GM21367 (cell line): ENCODE results near the gene DUSP22.
A peak's percentile ranks its signal among the peaks of the same experiment; 100 is the strongest.
"Not testable (repeated sequence)": the region's sequence is repeated elsewhere in the genome, so short reads cannot be mapped to it uniquely, and the experiment has no call there.

Source experiments
- ATAC-seq: cut with Tn5 transposase; IDR thresholded peaks from one replicate; pipeline ENCODE4 v1.9.1; 2021; ENCODE audit not compliant: unreplicated experiment

Gene DUSP22, protein sequence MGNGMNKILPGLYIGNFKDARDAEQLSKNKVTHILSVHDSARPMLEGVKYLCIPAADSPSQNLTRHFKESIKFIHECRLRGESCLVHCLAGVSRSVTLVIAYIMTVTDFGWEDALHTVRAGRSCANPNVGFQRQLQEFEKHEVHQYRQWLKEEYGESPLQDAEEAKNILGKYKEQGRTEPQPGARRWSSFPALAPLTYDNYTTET

DNA sequence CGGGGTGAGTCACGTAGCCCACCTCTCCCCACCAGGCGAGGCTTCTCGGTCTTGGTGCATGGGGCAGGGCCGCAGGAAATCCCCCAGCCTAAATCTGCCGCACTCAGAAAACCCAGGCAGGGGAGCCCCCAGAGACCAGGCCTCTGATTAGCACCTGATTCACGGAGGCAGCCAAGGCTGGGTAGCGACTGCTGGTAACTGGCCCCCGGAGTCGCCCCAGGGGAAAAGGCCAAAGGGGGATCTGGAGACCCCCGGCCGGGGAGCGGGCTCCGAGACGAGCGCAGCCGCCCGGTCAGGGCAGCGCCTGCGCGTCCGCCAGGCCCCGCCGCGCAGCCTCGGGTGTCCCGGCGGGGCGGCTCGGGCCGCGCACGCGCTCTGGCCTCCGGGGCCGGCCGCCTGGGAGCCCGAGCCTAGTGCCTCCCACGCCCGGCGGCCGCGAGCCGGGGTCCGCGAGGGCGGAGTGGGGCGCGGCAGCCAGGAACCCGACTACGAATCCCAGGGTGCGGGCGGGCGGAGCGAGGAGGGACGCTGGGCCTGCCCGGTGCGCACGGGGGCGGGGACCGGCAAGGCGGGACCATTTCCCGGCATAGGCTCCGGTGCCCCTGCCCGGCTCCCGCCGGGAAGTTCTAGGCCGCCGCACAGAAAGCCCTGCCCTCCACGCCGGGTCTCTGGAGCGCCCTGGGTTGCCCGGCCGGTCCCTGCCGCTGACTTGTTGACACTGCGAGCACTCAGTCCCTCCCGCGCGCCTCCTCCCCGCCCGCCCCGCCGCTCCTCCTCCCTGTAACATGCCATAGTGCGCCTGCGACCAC, at the start of gene DUSP22:
DUSP22 (plus strand) TSS at position 791 of the 809 bp plus-strand sequence. CDS start 53 bp downstream, outside the sequence.
- peak; percentile 31 for ATAC-seq

DNA sequence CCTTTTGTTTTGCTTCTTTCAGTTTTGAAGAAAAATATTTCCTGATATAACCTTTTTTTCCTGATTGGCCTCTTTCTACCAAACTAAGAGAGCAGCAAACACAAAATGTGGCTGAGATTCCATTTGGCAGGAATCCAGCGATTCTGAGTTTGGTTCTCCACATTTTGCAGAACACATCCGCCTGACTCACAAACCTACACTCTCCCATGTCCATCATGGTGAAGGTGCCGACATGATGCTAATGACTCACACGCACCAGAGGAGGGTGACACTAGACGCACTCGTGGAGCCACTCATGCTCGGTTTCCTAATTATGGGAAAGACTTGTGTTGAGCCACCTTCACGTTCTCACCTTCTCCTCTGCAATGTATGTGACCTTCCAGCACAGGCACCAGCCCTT, 45.9 kb upstream of the DUSP22 start:
- no peak for ATAC-seq

DNA sequence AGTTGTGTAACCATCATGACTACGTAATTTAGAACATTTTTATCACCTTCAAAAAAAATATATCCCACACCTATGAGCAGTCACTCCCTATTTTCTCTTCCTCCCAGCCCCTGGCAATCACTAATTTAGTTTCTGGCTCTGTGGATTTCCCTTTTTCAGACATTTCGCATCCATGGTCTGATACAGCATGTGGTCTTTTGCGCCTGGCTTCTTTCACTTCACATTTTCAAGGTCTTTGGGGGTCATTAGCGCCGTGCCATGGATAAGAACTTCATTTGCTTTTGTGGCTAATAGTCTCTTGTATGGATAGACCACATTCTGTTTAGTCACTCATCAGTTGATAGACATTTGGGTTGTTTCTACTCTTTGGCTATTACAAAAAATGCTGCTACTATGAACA, 44.9 kb upstream of the DUSP22 start:
- ATAC-seq: no peak

DNA sequence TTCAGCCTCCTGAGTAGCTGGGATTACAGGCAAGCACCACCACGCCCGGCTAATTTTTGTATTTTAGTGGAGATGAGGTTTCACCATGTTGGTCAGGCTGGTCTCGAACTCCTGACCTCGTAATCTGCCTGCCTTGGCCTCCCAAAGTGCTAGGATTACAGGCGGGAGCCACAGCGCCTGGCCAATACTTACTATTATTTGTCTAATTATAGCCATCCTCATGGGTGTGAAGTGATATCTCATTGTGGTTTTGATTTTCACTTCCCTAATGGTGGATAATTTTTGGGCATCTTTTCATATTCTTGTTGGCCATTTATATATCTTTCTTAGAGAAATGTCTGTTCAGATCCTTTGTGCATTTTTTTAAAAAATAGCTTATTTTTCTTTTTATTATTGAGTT, 44.2 kb upstream of the DUSP22 start:
- ATAC-seq: not testable (repeated sequence)

DNA sequence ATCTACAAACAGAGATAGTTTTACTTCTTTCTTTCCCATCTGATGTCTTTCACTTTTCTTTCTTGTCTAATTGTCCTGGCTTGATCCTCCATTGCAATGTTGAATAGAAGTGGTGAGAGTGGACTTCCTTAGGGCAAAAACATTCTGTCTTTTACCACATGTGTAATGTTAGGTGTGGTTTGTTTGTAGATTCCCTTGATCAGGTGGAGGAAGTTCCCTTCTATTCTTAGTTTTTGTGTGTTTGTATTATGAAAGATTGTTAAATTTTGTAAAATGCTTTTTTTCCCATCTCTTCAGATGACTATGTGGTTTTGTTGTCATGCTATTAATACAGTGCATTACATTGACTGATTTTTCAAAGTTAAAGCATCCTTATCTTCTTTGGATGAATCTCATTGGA, 41.6 kb upstream of the DUSP22 start:
- no peak for ATAC-seq

DNA sequence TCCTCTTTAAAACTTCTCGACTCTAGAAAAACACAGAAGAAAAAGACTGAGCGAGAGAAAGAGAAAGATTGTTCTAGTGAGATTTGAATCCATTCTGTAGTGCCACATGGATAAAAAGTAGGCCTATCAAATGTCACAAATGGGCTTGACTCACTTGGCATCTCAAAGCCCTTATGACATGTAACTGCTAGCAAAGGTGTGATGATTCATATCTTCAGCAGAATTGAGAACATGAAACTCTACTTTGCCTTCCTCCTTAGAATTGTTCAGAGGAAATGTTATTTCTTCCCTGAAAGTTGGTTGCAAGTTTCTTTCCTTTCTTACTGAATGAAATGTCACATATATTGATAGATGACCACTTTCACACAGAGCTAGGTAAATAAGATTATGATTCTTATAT, 40.4 kb upstream of the DUSP22 start:
- ATAC-seq: no peak

DNA sequence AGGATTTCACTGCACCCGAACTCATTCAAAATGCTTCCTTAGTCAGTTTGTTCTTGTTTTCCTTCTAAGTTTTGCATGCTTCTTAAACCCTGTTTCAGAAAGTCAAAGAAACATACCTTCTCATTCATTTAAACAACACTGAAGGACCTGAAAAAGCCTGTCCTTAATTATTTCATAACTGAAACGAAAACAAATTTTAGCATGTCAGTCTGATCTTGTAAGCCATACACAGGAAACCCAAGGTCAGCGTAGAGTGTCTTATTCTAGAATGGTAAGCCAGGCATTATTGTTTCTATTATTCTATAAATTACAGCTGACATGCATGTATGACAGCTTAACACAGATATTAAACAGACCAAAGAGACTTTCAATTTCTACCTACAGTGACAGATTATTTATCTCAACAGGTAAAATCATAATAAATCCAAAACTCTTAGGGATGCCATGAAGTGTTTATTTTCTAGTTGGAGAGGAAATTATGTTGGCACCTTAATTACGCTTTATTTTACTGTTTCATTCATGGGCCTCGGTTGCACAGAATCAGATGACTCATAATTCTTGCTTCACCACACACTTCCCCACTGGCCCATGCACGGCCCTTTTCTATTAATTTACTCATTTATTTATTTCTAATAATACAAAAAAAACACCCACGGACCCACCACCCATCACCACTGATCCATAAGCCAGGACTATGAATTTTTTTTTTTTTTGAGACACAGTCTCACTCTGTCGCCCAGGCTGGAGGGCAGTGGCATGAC, 39.3 kb upstream of the DUSP22 start:
- no peak for ATAC-seq

DNA sequence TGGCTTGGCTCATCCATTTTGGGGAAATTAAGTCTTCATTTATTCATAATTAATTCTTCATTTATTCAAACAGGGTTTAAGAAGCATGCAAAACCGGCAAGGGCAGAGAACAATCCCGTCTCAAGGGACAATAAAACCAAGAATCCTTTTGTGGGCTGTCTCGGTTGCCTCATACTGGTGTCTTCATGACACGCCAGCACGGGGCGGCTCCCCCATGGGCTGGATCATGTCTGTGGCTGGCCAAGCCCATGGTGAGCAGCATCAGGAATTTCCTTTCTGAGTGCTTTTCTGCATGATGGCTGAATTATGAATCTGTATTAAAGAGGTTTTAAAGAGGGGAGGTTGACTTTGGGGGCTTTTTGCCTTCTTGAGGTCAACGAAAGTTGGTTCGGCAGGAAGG, 38.3 kb upstream of the DUSP22 start:
- ATAC-seq: no peak

DNA sequence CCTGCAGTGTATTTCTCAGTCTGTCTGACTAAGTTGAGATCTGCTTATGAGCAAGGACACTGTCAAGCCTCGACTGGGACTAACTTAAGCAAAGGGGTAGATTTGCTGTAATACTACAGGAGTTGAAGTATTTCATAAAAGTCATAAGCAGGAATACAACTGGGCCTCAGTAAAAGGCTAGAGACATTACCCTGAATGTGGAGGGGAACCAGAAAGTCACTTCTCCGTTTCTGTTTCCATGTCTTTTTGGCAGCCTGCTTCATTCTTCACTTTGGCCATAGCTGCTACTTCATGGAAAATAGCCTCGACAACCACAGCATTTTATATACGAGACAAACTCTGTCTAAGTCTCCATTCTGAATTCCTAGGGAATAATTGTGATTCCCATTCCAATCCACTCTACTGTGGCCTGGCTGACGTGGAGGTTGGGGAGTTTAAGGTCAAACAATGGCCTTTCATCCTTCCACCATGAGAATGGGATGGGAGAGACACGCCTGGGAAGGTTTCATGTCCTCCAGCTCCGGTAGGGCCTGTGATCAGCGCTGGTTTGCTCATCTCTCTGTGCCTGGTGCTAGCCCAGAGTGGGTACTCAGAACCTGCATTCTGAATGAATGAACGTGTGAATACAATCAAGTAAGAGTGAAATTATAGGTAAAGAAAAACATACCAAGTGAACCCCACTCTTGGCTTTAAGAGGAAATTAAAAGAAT, 37.1 kb upstream of the DUSP22 start:
- ATAC-seq: no peak

DNA sequence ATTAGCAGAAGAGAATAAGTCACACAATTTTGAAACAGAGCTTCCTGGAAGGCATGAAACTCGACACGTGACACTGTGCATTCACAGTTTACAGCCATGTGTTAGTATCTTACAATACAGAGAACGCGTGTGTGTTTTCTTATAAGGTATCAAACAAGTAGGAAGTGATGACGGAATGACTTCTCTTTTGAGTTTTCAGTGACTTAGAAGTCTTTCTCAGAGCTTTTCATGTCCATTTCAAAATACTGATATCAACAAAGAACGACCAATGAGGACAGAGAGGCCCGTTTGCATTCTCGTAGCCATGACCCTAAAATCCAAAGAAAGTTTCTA, 36.6 kb upstream of the DUSP22 start:
- ATAC-seq: no peak

DNA sequence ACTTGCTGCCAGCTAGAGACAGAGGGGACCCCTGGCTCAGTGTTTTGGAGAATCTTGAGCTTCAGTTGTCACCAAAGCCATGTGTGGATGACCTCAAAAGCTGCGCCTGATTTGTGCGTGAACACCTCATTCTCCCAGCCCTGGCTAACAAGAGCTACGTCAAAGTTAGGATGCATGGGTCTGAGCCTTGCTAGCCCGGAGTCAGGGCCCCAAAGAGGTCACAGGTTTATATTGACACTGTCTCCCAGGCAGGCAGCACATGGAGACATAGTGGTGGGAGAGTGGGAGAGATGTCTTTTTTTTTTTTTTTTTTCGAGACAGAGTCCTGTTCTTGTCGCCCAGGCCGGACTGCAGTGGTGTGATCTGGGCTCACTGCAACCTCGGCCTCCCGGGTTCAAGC, 36.1 kb upstream of the DUSP22 start:
- no peak for ATAC-seq

DNA sequence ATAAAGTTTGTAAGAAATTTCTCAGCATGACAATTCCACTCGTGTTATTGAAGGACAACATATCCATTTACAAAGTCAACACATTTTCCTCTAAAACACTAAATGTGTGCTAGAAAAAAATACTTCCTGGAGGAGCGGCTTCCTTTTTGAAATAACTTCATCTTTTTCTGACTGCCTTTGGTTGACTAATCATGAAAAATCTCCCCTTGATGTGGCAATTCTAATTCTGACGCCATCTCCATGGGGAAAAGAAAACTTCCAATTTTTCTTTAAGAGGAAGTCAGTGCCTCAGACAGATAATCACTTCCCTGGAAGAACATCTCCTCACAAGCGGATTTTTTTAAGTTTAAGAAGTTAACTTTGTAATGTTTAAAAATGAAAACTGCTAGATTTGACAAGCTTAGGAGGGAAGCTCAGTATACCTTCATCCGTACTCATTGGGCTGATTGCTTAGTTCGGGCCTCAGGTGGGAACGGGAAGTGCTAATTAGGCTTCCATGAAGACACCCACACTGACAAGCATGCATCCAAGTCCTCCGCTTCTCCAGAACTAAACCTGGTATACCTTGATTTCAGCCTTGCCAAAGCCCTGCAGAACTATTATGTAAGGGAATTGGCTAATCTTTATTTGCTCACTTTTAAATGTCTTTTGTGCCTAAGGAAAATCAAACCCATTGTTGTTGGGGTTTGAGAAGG, 35.1 kb upstream of the DUSP22 start:
- no peak for ATAC-seq

DNA sequence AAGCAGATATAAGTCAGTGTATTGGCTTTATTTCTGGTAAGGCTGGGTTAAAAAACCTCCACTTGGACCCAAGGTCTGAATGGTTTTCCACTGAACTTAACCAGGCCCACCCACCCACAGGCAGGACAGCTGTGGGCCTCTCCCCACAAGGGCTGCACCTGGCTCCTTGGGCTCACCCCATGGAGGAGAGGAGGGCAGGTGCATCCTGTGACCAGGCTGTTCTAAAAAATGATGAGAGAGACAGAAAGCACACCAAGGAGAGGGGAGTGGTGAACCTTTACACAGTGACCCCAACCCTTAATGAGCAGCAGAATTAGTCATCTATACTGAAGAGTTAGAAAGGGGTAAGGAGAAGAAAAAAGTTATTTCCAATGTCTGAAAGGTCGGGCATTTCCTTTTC, 34.5 kb upstream of the DUSP22 start:
- no peak for ATAC-seq

DNA sequence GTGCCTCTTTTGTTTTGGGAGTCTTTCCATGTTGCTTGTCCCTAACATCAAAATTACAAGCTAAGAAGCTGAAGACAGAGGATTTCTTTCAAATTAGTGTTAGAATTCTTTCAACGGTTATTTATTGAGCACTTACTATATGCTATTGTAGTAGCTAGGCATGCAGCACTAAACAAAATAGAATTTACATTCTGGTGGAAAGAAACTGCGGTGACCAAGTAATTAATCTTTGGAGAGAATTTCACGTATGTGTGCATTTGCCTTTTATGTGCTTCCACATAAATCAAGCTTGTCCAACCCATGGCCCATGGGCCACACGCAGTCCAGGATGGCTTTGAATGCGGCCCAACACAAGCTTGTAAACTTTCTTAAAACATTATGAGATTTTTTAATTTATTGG, 33.0 kb upstream of the DUSP22 start:
- no peak for ATAC-seq

DNA sequence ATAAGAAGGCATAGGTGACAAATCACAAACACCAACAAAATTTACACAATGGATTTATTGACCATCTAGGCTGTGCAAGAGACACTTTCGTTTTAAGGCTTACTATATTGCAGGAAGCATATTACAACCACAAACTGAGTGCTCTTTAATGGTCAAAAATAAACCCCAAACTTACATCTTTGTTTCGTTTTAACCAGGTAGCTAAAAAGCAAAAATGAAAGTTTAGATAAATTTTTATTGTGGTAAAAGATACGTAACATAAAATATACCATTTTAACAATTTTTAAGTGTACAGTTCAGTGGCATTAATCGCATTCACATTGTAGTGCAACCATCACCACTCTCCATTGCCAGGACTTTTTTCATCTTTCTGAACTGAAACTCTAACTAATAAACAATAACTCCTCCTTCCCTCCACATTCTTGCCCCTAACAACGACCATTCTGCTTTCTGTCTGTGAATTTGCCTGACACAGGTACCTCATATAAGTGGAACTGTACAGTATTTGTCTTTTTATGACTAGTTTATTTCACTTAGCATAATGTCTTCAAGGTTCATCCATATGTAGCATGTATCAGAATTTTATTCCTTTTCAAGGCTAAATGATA, 32.3 kb upstream of the DUSP22 start:
- peak; percentile 83 for ATAC-seq

DNA sequence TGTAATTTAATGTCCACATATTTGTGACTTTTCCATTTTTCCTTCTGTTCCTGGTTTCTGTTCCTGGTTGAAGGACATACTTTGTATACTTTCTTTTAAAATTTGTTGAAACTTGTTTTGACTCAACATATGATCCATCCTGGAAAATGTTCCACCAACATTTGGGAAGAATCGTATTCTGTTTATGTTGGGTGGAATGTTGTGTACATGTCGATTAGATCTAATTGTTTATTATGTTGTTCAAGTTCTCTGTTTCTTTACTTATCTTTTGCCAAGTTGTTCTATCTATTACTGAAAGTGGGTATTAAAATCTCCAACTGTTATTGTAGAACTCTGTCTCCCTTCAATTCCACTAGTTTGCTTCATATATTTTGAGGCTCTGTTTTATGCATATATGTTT, 27.7 kb upstream of the DUSP22 start:
- no peak for ATAC-seq

DNA sequence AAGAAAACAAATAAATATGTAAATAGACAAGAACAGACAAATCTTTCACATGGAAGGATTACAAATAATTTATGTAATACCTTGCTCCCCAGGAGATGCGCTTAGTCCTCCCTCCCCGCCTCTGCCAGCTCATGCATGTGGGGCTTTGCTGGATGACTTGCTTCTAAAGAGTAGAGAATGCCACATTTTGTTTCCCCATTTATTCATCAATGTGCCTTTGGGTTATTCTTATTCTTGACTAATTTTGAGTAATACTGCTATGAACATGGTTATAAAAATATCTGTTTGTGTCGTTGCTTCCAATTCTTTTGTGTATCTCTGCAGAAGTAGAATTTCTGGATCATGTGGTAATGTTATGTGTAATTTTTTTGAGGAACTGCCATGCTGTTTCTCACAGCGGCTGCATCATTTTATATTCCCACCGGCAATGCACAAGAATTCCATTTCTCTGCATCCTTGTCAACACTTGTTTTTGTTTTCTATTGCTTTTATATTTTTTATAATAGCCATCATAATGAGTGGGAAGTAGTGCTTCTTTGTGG, 23.8 kb upstream of the DUSP22 start:
- ATAC-seq: no peak

DNA sequence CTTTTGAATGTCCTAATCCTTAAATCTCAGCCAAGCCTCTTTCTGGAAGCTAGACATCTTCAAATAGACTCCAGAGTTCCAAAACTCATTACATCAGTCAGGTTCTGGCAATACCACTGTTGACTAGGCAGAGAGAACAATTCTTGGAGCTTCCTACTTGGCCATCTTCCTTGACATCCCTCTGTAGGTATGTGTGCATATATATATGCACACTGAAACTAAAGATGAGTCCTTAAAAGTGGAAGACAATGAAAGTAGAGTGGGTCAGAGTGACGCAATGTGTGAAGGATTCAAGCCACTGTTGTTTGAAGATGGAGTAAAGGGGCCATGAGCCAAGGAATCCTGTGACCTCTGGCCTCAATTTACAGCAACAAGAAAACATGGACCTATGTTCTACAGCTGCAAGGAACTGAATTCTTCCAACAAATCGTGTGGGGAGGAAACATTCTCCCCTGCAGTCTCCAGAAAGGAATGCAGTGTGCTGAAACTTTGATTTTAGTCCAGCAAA, 18.7 kb upstream of the DUSP22 start:
- no peak for ATAC-seq

DNA sequence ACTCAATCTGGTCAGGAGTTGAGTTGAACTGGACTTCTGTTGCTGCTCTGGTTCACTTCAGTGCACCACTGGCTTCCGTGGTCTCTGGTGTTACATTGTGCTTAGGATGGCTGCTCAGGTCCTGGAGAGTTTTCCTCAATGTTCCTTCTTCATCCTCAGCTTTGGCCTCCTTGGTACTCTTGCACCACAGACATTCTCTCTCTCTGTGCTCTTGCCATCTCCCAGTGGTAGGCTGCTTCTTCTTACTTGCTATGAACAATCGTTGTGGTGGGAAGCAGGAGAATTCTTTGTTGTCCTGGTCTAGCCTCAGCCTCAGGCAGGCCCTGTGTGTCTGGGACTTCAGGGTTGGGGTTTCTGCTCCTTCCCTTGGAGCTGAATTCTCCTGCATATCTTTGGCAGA, 14.5 kb upstream of the DUSP22 start:
- ATAC-seq: no peak

DNA sequence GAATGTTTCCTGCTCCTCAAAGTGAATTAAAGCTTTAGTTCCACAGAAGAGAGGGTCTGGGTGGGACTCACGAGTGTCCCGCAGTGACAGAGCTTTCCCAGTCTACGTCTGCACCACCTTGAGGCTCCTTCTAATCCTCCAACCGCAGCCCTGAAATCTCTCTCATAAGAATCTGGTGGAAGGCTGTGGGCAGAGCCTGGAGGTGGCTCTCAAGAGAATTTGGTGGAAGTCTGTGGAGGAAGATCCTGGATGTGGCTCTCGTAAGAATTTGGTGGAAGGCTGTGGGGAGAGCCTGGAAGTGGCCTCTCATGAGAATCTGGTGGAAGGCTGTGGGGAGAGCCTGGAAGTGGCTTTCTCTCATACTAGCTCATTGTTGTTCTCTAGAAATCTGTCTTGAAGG, 13.8 kb upstream of the DUSP22 start:
- ATAC-seq: no peak
